ENCODE measurements around the gene OR4K13. TPM values are rescaled to one million over a fixed set of nuclear protein-coding genes. Genes with fewer than 3 reads are reported as not detected.

OR4K13 gene
- total RNA-seq, 1 donor from 2014 or later = not detected

Other genes starting within 250 kb of the OR4K13 start
- gene OR4N2, start 232.3 kb downstream of the OR4K13 start, total RNA-seq = not detected in 2 replicates
- gene OR4K2, start 160.9 kb downstream of the OR4K13 start, total RNA-seq = not detected in 2 replicates
- not detected in 2 replicates for gene OR4K5, start 115.4 kb downstream of the OR4K13 start, total RNA-seq
- gene OR4K1, start 105.1 kb downstream of the OR4K13 start, total RNA-seq = not detected in 2 replicates
- not detected in 2 replicates for gene OR4K15, start 60.4 kb downstream of the OR4K13 start, total RNA-seq
- not detected in 2 replicates for gene OR4Q2, start 33.9 kb downstream of the OR4K13 start, total RNA-seq
- gene OR4K14, start 16.7 kb downstream of the OR4K13 start, total RNA-seq = not detected in 2 replicates
- gene OR4L1, start 24.0 kb upstream of the OR4K13 start, total RNA-seq = not detected in 2 replicates
- not detected in 2 replicates for gene OR4K17, start 74.7 kb upstream of the OR4K13 start, total RNA-seq
- not detected in 2 replicates for gene OR4N5, start 102.8 kb upstream of the OR4K13 start, total RNA-seq
- gene OR11G2, start 154.9 kb upstream of the OR4K13 start, total RNA-seq = not detected in 2 replicates
- gene OR11H6, start 187.7 kb upstream of the OR4K13 start, total RNA-seq = not detected in 2 replicates
- gene OR11H7, start 192.9 kb upstream of the OR4K13 start, total RNA-seq = not detected in 2 replicates
- gene OR11H4, start 203.2 kb upstream of the OR4K13 start, total RNA-seq = not detected in 2 replicates

Data from activated T-helper 1 cell treated with anti-CD3 and anti-CD28 coated beads, Interleukin-12 subunit alpha, Interleukin-12 subunit beta, Interleukin-2, Interleukin-4 antibody, amounts not matched to agents 30 ng/mL and 10 ng/mL and 1 ng/mL, durations not matched to agents 14 hours and 24 hours and 36 hours (primary cell).